Measurements from ENCODE around the gene GPN1.

Gene GPN1

GRCh38 chr2:27663285-27664153 is 34.7 kb downstream of the GPN1 start, which contains the start of the genes SLC4A1AP and SUPT7L:
Gene SLC4A1AP (plus strand): TSS chr2:27663889. CDS start chr2:27663915, 26 bp downstream.
Gene SUPT7L (minus strand): TSS chr2:27663614. CDS start chr2:27662192, 1,422 bp downstream.
- peaks cover 18% of the 10 kb centered on the region for H3K4me1 ChIP-seq (ENCODE audit: low read length)
- no peaks in the 10 kb centered on the region for H3K27me3 ChIP-seq (ENCODE audit: low read depth, low read length)
- no peaks in the 10 kb centered on the region for H4K20me1 ChIP-seq (ENCODE audit: insufficient read depth, low read length)
- H3K79me2 ChIP-seq (ENCODE audit: low read length) = peaks cover 36% of the 10 kb centered on the region
- peak within 1 kb of the TSS; percentile 76 for H3K9ac ChIP-seq (ENCODE audit: low read length)
- peak within 1 kb of the TSS; percentile 73 for H3K4me2 ChIP-seq (ENCODE audit: low read length)
- H3K36me3 ChIP-seq (replicated peaks; ENCODE audit: low read depth, low read length) = peaks cover 21% of the 10 kb centered on the region
- peak within 1 kb of the TSS; percentile 99 for H2AFZ ChIP-seq (ENCODE audit: low read depth, low read length)
- H3K9me3 ChIP-seq (ENCODE audit: insufficient read depth, low read length) = no peaks in the 10 kb centered on the region
- peak within 1 kb of the TSS; percentile 94 for H3K4me3 ChIP-seq (ENCODE audit: low read length)
- H3K27ac ChIP-seq (ENCODE audit: low read length) = peak within 1 kb of the TSS; percentile 75
- no peak for TF ChIP-seq CTCF (IDR thresholded peaks at IDR 0.05; ENCODE audit: low read depth, low read length)
- no peak for TF ChIP-seq EZH2phosphoT487 (IDR thresholded peaks at IDR 0.05; ENCODE audit: low read depth)

GRCh38 chr2:27664154-27664574 is 35.3 kb downstream of the GPN1 start:
- H3K4me2 ChIP-seq (ENCODE audit: low read length) = peak overlapping the region; percentile 73
- no peaks in the 10 kb centered on the region for H3K27me3 ChIP-seq (ENCODE audit: low read depth, low read length)
- peaks cover 18% of the 10 kb centered on the region for H3K4me1 ChIP-seq (ENCODE audit: low read length)
- peaks cover 28% of the 10 kb centered on the region for H3K36me3 ChIP-seq (replicated peaks; ENCODE audit: low read depth, low read length)
- H3K9ac ChIP-seq (ENCODE audit: low read length) = peak overlapping the region; percentile 76
- H3K27ac ChIP-seq (ENCODE audit: low read length) = peak overlapping the region; percentile 75; the same call in 1 of the 2 replicates
- no peak for TF ChIP-seq CTCF (IDR thresholded peaks at IDR 0.05; ENCODE audit: low read depth, low read length)
- no peak for TF ChIP-seq EZH2phosphoT487 (IDR thresholded peaks at IDR 0.05; ENCODE audit: low read depth)
- H3K79me2 ChIP-seq (ENCODE audit: low read length) = peaks cover 36% of the 10 kb centered on the region
- H2AFZ ChIP-seq (ENCODE audit: low read depth, low read length) = peak overlapping the region; percentile 99
- H3K4me3 ChIP-seq (ENCODE audit: low read length) = peak overlapping the region; percentile 94
- no peaks in the 10 kb centered on the region for H3K9me3 ChIP-seq (ENCODE audit: insufficient read depth, low read length)
- H4K20me1 ChIP-seq (ENCODE audit: insufficient read depth, low read length) = no peaks in the 10 kb centered on the region

GRCh38 chr2:27664622-27665363 is 35.9 kb downstream of the GPN1 start:
- H3K4me3 ChIP-seq (ENCODE audit: low read length) = peak overlapping the region; percentile 94
- H3K9ac ChIP-seq (ENCODE audit: low read length) = peak overlapping the region; percentile 76
- H3K4me2 ChIP-seq (ENCODE audit: low read length) = peak overlapping the region; percentile 73
- peaks cover 18% of the 10 kb centered on the region for H3K4me1 ChIP-seq (ENCODE audit: low read length)
- H3K27me3 ChIP-seq (ENCODE audit: low read depth, low read length) = no peaks in the 10 kb centered on the region
- no peak overlapping the region for H2AFZ ChIP-seq (ENCODE audit: low read depth, low read length)
- H3K79me2 ChIP-seq (ENCODE audit: low read length) = peaks cover 36% of the 10 kb centered on the region
- H3K27ac ChIP-seq (ENCODE audit: low read length) = no peak overlapping the region
- H4K20me1 ChIP-seq (ENCODE audit: insufficient read depth, low read length) = no peaks in the 10 kb centered on the region
- H3K9me3 ChIP-seq (ENCODE audit: insufficient read depth, low read length) = no peaks in the 10 kb centered on the region
- TF ChIP-seq EZH2phosphoT487 (IDR thresholded peaks at IDR 0.05; ENCODE audit: low read depth) (no peak), CTCF (IDR thresholded peaks at IDR 0.05; ENCODE audit: low read depth, low read length) (no peak)
- H3K36me3 ChIP-seq (replicated peaks; ENCODE audit: low read depth, low read length) = peaks cover 27% of the 10 kb centered on the region

GRCh38 chr2:27667446-27667845 is 38.6 kb downstream of the GPN1 start:
- Histone ChIP-seq H3K36me3 (replicated peaks; ENCODE audit: low read depth, low read length) (peaks cover 14% of the 10 kb centered on the region), H3K4me2 (ENCODE audit: low read length) (no peak overlapping the region), H3K4me3 (ENCODE audit: low read length) (no peak overlapping the region), H3K9ac (ENCODE audit: low read length) (no peak overlapping the region), H3K27ac (ENCODE audit: low read length) (peak overlapping the region; percentile 19; the same call in 1 of the 2 replicates), H3K27me3 (ENCODE audit: low read depth, low read length) (no peaks in the 10 kb centered on the region), H3K4me1 (ENCODE audit: low read length) (peaks cover 16% of the 10 kb centered on the region), H2AFZ (ENCODE audit: low read depth, low read length) (no peak overlapping the region), H3K9me3 (ENCODE audit: insufficient read depth, low read length) (no peaks in the 10 kb centered on the region), H4K20me1 (ENCODE audit: insufficient read depth, low read length) (no peaks in the 10 kb centered on the region), H3K79me2 (ENCODE audit: low read length) (peaks cover 31% of the 10 kb centered on the region)
- no peak for TF ChIP-seq CTCF (IDR thresholded peaks at IDR 0.05; ENCODE audit: low read depth, low read length)
- TF ChIP-seq EZH2phosphoT487 (IDR thresholded peaks at IDR 0.05; ENCODE audit: low read depth) = no peak

Data from OCI-LY3 (cell line).